RKO (cell line): ENCODE results near the gene LHX5.

Experiments used
- DNase-seq: peaks from one replicate; pipeline ENCODE4 v3.0.0-alpha.2; 2016; ENCODE audit warnings: low spot score

Gene LHX5

DNA sequence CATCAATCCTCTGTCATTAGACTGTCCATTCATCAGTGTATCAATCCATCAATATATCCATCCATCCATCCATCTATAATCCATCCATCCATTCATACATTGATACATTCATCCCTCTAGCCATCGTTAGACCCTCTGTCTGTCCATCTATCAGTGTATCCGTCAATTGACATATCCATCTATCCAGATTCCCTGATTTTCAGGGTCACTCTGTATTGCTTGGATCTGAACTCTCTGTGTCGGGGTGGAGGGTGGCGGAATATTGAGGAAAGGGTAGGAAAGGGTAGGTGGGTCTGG is 32.4 kb downstream of the LHX5 start:
- DNase-seq, result no peak

- no peak for DNase-seq
Observed at GRCh38 chr12:113438523-113439300, 33.0 kb downstream of the LHX5 start.

- no peak for DNase-seq
Observed at GRCh38 chr12:113437729-113438100, 34.0 kb downstream of the LHX5 start.

DNA sequence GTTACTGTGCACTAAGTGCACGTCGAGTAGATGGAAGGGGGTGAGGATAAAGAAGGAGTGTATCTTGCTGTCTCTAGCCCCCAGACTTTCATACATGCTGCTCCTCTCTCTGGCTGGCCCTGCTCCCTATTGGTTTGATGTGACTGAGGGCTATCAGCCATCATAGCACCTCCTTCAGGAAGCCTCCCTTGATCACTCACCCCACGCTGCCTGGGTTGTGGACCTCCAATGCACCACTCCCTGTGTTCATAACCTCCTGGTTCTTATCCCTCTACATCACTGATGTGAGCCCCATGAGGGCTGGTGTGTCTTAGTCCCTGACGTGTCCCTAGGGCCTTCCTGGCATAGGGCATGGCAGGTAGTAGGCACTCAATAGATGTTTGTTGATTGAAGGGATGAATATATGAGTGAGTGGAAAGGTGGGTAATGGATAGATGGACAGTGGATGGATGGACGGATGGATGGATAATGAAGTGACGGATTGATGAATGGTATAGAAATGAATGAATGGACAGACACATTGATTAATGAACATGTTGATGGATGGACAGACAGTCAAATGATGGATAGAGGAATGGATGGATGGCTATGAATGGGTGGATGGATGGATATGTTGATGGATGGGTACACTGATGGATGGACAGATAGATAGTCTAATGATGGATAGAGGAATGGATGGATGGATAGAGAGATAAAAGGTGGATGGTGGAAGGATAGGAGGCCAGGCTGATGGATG is 34.5 kb downstream of the LHX5 start:
- DNase-seq, result no peak

DNA sequence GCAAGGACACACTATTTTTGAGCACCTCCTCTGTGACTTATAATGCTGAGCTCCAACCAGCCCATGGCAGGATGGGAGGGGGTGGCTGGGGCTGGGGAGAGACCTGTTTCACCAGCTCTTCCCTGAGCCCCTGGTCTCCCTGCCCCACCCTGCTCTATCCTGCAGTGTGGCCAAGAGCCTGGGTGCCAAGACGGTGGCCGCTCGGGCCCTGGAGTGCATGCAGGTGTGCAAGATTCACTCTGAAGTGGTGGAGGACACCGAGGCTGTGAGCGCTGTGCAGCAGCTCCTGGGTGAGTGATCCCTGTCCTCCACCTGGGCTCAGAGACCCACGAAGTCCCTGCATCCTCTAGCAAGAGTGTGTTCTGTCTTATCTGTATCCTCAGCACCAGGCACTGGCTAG is 35.1 kb downstream of the LHX5 start:
- DNase-seq, result no peak

- no peak for DNase-seq
Observed at GRCh38 chr12:113435367-113435766, 36.3 kb downstream of the LHX5 start.

DNA sequence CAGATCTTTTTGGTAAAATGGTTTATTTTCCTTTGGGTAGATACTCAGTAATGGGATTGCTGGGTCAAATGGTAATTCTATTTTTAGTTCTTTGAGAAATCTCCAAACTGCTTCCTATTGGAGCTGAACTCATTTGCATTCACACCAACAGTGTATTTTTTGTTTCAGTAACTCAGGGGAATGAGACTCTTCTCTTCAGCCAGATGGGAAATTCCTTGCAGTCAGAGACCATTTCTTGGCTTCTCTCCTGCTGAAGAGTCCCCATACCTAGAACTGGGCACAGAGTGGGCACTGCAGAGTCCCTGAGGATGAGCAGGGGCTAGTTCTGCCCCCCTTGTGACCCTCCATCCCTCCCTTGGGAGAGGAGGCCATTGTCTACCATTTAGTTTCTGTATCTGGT is 38.7 kb downstream of the LHX5 start:
- no peak for DNase-seq

DNA sequence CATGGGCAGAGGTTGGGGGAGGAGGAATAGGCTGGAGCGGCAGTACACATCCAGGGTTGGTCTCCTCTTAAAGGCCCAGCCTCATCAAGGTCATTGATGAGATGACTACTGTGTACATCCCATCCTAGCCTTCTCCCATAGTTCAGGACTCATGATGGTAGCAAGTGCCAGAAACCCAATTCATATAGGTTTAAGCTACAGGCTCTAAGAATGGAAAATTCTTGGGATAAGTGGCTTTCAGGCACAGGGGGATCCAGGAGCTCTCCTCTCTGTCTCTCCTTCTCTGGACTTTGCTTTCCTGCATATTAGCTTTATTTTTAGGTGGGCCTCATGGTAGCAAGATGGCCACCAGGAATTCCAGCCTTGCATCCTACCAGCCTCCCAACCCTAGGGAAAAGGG is 43.2 kb downstream of the LHX5 start:
- no peak for DNase-seq

DNA sequence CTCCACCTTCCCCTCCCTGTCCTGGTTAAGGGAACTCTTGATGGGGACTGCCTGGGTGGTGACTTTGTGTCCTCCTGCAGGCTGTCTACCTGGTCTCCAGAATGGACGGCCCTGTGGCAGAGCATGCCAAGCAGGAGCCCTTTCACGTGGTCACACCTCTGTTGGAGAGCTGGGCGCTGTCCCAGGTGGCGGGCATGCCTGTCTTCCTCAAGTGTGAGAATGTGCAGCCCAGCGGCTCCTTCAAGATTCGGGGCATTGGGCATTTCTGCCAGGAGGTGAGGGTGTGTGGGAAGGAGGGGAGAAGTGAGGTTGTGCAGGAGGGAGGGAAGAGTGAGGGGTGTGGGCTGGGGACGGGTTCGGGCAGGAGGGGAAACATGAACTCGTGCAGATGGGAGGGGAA is 43.8 kb downstream of the LHX5 start:
- DNase-seq, result no peak

DNA sequence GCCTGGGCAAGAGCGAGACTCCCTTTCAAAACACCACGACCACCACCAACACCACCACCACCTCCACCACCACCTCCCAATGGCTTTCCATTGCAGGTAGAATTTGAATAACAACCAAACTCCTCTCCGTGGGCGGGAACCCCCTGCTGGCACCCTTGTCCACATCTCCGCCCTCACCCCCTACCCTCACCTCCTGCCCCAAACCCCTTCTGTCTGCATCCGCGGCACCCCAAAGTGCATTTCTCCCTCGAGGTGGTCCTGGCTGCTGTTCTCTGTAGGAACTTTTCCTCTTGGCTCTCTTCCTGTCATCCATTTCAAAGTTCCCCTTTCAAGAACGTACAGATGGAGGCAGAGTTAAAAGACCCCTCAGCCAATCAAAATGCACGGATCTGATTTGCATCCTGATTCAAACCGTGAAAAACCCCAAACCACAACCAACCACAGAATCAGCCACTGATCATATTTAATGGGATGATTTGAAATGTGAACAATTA is 45.7 kb downstream of the LHX5 start:
- no peak for DNase-seq

DNA sequence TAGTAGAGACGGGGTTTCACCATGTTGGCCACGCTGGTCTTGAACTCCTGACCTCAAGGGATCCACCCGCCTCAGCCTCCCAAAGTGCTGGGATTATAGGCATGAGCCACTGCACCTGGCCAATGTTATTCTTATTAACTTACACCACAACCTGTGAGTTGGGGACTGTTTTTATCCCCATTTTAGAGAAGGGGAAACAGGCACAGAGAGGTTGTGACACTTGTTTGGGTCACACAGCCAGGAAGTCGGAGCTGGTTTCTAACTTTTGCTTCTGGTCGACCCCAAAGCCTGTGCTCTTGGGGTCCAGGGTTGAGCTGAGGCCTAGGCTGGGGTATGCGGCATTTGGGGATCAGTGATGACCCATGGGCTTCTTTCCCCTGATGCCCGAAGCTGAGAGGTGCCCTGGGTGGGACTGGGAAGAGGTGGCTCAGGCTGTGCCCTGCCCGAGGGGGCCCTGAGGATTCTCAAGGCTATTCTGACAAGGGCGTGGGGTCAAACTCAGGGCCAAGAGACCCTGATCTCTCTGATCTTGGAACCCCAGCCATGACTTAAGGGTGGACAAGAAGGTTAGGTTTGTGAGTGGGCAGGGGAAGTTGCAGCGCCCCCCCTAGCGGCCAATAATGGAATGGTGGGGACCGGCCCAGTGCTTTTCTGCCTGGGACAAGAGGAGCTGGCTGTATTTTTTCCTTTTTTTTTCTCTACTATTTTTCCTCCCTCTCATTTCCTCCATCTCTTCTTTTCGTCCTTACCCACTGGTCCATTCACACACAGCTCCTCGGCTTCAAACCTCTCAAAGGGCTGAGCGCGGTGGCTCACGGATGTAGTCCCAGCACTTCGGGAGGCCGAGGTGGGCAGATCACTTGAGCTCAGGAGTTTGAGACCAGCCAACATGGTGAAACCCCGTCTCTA is 46.5 kb downstream of the LHX5 start:
- DNase-seq, result peak; percentile 63

DNA sequence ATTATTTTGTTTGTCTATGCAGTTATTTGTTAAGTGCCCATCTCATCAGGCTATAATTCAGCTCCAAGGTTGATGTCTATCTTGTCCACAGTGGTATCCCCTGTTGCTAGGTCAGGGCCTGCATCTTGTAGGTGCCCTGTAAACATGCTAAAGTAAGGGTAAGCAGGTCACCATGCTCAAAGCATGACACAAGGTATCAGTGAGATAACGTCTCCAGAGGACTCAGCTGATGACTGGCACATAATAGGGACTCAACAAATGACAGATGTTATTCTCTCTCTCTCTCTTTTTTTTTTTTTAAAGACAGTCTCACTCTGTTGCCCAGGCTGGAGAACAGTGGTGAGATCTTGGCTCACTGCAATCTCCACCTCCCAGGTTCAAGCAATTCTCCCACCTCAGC is 47.2 kb downstream of the LHX5 start:
- no peak for DNase-seq

DNA sequence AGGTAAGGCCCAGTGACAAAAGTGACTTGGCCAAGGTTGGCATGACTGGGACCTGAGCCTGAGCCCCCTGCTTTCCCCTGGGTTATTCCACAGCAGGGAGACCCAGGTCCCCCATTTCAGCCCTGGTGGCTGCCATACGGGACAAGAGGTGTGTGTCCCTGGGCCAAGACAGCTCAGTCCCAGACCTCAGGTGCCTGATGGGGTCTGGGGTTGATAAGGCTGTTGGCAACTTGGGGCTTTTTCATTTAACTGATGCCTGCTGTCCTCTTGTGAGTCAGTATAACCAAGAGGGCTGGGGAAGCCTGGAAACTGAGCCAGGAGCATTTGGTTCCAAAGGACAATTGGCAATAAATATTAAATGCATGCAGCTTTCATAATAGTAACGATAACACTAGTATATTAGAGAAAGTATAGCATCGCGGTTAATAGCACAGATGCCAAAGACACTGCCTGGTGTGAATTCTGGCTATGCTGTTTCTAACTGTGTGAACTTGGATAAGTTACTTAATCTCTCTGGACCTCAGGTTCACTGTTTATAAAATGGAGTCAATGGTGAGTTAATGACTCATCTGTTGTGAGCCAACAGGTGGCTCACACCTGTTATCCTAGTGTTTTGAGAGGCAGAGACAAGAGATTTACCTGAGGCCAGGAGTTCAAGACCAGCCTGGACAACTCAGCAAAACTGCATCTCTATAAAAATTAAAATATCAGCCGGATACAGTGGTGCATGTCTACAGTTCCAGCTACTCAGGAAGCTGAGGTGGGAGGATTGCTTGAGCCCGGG is 48.6 kb downstream of the LHX5 start:
- DNase-seq, result peak; percentile 33

DNA sequence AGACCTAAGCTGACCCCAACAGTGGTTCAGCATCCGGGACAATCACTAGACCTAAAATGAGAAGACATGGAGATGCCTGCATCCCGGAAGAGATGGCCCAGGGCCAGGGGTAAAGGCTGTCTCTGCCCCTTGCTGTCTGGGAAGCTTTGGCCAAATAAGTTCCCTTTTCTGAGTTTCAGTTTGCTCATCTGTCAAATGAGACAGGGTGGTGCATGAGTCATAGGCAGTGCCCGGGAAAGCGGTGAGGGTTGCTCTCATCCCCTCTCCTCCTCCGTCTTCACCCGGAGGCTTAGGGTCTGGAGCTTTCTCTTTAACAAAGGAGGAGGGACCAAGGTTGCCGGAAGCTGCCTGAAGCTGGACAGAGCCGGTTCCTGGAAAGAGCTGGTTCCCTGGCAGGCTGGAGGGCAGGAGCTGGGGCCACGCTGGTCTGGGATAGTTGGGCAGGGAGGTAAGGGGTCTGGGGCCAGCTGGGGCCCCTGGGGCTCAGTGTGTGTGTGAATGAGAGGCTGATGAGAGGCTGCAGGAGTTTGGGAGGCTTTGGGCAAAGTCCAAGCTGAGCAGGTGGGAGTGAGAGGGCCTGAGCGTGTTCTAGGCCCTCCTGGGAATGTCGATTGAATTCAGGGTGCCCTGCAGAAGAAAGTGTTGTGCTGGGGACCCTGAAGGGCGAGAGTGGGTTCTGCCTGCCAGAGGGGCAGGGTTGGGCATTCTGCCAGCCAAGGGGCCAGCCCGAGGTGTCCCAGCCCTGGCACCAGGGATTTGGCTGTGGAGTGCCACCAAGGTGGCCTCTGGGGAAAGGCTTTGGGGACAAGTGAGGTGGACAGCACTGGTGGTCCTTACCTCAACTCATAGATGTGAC is 49.4 kb downstream of the LHX5 start, which contains the start of gene SDSL:
TSS of gene SDSL (plus strand) at position 351 of the 856 bp plus-strand sequence. CDS start 5,603 bp downstream, outside the sequence.
- peak; percentile 94 for DNase-seq

DNA sequence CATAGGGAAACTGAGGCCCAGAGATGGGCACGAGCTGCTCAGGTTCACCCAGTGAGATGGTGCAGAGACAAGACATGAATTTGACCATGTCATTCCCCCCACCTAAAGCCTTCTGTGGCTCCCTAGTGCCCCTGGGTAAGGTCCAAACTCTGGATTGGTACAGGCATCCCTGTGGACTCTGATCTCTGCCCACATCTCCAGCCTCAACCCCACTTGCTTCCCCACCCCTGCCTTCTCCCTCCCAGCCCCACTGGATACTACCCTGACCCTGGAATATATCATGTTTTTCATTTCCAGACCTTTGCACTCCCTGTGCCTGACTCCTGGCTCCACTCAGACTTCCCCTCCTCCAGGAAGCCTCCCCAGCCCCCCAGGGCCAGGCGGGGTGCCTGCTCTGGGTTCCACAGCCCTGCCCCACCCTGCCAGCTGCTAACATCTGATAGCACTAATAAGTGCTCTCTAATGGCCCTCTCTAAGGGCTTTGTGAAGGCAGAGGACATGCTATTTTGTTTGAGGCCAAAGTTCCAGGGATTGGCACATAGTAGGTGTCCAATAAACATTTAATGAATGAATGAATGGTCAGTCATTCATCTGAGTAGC is 50.6 kb downstream of the LHX5 start:
- DNase-seq, result no peak

DNA sequence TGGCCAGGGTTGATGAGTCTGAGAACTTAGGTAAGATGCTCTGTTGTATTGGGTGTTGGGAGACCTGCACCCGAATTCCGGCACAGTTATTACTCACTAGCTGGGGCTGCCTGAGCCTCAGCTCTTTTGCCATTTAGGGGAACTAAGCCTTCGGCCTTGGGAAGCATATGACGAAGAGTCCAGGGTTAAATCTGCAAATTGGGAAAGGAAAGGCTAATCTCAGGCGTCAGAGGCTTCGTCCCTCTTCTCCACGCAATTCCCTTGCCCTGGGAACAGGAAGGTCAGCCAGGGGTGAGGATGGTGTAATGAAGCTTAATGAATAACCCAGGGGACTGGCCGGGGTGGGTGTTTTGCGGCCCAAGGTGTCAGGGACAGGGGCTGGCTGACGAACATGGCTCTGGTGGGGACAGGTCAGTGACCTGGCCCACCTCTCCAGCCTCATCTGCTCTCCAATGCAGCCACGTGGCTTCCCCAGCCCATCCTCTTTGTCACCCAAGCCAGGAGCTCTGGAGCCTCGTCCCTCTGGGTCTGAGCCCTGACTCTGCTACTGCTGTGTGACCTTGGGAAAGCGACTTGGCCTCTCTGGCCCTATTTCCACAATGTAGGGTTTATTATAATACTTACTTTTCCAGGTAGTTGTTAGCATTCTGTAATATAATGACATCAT is 53.3 kb downstream of the LHX5 start:
- DNase-seq, result no peak

GRCh38 chr12:113416091-113416754 is 55.4 kb downstream of the LHX5 start:
- peak; percentile 65 for DNase-seq

GRCh38 chr12:113414519-113415038 is 57.1 kb downstream of the LHX5 start:
- DNase-seq, result no peak

DNA sequence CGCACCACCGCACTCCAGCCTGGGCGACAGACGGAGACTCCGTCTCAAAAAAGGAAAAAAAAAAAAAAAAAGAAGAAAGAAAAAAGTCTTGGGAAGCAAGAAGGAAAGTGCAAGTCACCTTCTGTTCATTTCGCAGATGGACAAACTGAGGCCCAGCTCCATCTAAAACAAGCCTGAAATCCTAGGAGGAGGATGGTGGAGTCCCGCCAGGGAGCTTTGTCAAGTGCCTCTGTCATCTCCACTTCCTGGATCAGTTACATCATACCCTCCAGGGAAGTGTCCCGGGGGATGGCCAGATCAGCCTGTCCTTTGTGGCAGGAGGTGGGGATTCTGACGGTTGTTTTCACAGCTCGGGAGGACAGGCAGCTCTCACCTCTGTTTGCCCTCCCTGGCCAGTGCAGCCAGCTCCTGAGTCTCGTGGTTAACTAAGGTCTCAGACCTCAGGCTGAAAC is 58.2 kb downstream of the LHX5 start:
- peak; percentile 39 for DNase-seq
